ENCODE measurements around the gene MAP3K7CL. TPM values are rescaled to one million over a fixed set of nuclear protein-coding genes. Genes with fewer than 3 reads are reported as not detected.
A peak's percentile ranks its signal among the peaks of the same experiment; 100 is the strongest.

MAP3K7CL gene
- total and polyA plus RNA-seq, 2 of the 8 experiments (the other 6 are each of a cell fraction or from before 2014, with no cell fraction given): not detected

DNA sequence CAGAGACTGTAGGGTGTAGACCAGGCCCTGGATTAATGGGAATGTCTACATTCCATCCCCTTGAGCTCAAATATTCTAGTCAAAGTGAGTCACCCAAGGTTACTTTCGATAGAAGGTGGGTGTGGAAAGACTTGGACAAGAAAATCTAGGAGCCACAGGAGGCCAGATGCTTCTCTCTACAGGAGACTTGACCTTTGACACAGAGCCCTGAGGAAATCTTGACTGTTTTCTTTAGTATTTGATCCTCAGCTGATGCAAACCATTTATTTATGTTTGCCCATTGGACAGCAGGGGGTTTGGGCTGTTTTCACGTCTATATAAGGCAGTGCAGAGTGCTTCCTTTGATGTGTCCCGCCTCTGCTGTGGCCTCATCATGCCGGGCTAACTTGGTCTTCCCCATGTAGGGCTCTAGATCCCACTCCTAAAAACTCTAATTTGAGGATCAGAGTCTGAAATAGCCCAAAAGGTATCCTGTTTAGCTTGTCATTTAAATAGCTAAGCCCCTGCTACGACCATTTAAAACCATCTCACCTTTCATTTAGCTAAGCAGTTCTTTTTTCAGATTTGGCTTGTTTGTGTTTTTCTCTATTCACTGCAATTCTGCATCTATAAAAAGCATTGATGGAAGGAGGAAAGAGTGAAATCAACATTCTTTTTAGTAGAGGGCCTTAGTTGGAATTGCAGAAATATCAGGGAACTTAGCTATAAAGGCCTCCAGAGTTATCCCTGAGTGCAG, 15.5 kb upstream of the MAP3K7CL start (continued):
- TF ChIP-seq, protein P1, sequence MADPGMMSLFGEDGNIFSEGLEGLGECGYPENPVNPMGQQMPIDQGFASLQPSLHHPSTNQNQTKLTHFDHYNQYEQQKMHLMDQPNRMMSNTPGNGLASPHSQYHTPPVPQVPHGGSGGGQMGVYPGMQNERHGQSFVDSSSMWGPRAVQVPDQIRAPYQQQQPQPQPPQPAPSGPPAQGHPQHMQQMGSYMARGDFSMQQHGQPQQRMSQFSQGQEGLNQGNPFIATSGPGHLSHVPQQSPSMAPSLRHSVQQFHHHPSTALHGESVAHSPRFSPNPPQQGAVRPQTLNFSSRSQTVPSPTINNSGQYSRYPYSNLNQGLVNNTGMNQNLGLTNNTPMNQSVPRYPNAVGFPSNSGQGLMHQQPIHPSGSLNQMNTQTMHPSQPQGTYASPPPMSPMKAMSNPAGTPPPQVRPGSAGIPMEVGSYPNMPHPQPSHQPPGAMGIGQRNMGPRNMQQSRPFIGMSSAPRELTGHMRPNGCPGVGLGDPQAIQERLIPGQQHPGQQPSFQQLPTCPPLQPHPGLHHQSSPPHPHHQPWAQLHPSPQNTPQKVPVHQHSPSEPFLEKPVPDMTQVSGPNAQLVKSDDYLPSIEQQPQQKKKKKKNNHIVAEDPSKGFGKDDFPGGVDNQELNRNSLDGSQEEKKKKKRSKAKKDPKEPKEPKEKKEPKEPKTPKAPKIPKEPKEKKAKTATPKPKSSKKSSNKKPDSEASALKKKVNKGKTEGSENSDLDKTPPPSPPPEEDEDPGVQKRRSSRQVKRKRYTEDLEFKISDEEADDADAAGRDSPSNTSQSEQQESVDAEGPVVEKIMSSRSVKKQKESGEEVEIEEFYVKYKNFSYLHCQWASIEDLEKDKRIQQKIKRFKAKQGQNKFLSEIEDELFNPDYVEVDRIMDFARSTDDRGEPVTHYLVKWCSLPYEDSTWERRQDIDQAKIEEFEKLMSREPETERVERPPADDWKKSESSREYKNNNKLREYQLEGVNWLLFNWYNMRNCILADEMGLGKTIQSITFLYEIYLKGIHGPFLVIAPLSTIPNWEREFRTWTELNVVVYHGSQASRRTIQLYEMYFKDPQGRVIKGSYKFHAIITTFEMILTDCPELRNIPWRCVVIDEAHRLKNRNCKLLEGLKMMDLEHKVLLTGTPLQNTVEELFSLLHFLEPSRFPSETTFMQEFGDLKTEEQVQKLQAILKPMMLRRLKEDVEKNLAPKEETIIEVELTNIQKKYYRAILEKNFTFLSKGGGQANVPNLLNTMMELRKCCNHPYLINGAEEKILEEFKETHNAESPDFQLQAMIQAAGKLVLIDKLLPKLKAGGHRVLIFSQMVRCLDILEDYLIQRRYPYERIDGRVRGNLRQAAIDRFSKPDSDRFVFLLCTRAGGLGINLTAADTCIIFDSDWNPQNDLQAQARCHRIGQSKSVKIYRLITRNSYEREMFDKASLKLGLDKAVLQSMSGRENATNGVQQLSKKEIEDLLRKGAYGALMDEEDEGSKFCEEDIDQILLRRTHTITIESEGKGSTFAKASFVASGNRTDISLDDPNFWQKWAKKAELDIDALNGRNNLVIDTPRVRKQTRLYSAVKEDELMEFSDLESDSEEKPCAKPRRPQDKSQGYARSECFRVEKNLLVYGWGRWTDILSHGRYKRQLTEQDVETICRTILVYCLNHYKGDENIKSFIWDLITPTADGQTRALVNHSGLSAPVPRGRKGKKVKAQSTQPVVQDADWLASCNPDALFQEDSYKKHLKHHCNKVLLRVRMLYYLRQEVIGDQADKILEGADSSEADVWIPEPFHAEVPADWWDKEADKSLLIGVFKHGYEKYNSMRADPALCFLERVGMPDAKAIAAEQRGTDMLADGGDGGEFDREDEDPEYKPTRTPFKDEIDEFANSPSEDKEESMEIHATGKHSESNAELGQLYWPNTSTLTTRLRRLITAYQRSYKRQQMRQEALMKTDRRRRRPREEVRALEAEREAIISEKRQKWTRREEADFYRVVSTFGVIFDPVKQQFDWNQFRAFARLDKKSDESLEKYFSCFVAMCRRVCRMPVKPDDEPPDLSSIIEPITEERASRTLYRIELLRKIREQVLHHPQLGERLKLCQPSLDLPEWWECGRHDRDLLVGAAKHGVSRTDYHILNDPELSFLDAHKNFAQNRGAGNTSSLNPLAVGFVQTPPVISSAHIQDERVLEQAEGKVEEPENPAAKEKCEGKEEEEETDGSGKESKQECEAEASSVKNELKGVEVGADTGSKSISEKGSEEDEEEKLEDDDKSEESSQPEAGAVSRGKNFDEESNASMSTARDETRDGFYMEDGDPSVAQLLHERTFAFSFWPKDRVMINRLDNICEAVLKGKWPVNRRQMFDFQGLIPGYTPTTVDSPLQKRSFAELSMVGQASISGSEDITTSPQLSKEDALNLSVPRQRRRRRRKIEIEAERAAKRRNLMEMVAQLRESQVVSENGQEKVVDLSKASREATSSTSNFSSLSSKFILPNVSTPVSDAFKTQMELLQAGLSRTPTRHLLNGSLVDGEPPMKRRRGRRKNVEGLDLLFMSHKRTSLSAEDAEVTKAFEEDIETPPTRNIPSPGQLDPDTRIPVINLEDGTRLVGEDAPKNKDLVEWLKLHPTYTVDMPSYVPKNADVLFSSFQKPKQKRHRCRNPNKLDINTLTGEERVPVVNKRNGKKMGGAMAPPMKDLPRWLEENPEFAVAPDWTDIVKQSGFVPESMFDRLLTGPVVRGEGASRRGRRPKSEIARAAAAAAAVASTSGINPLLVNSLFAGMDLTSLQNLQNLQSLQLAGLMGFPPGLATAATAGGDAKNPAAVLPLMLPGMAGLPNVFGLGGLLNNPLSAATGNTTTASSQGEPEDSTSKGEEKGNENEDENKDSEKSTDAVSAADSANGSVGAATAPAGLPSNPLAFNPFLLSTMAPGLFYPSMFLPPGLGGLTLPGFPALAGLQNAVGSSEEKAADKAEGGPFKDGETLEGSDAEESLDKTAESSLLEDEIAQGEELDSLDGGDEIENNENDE (IDR thresholded peaks at IDR 0.05; ENCODE audit: insufficient replicate concordance, low read length): no peak
- TF ChIP-seq HDAC2 (IDR thresholded peaks at IDR 0.05; ENCODE audit: borderline replicate concordance in 1 of 2, low read depth in 2 of 2, low read length in 2 of 2): 0 out of 4 replicates have a peak, but pooled peaks of 1 of the 2 experiments have one; percentile 38
- TF ChIP-seq NANOG (IDR thresholded peaks at IDR 0.05; ENCODE audit: insufficient read depth, low read depth, low read length, poor library complexity, severe bottlenecking): no peak
- TF ChIP-seq POLR2A (IDR thresholded peaks at IDR 0.05; ENCODE audit: control extremely low read depth in 1 of 2, low read depth in 2 of 2, low read length in 2 of 2): no peak
- no peak for TF ChIP-seq FOSL1 (IDR thresholded peaks at IDR 0.05; ENCODE audit: insufficient read depth, low read depth, low read length)
- TF ChIP-seq ASH2L (IDR thresholded peaks at IDR 0.05; ENCODE audit: low read length): no peak
